WTC11 (cell line): Measurements from ENCODE around the gene MDH2. TPM values are rescaled to one million over a fixed set of nuclear protein-coding genes. Genes with fewer than 3 reads are reported as not detected.

ENCODE experiments used
- ATAC-seq: fragments of 200-7000 bp; cut with Tn5 transposase; 2 replicates; pipeline ENCODE4 v1.10.0; 2021; ENCODE audit warnings: mild to moderate bottlenecking, moderate library complexity
- CTCF ChIA-PET: fragments of 300-600 bp; sonication (Branson Sonifier 250); formaldehyde crosslinking; loops from one replicate; lab custom pipeline; 2021; ENCODE audit warnings: antibody characterized with exemption; lab: Charles Lee
- POLR2A ChIA-PET: fragments of 350-600 bp; sonication (Branson Sonifier 250); formaldehyde crosslinking; loops from one replicate; lab custom pipeline; 2021; ENCODE audit warnings: antibody characterized with exemption; lab: Charles Lee
- DNase-seq: peaks from one replicate; pipeline ENCODE4 v3.0.0; 2021; ENCODE audit warnings: low spot score
- H3K27ac Mint-ChIP-seq: 2 replicates; pipeline ENCODE4 v1.8.0; 2021; ENCODE audit warnings: mixed read lengths
- H3K27me3 Mint-ChIP-seq: 2 replicates; pipeline ENCODE4 v1.8.0; 2021; ENCODE audit warnings: low read depth, mild to moderate bottlenecking, moderate library complexity, mixed read lengths
- H3K36me3 Mint-ChIP-seq: 2 replicates; pipeline ENCODE4 v1.8.0; 2021; ENCODE audit warnings: mixed read lengths
- H3K4me1 Mint-ChIP-seq: 2 replicates; pipeline ENCODE4 v1.8.0; 2022; ENCODE audit warnings: mixed read lengths
- H3K4me3 Mint-ChIP-seq: 2 replicates; pipeline ENCODE4 v1.8.0; 2021; ENCODE audit warnings: mild to moderate bottlenecking, moderate library complexity, mixed read lengths
- H3K9me3 Mint-ChIP-seq: 2 replicates; pipeline ENCODE4 v1.8.0; 2021; ENCODE audit warnings: mixed read lengths
- E2F4 ChIP-seq: sonication (generic); formaldehyde crosslinking; IDR thresholded peaks from 2 replicates; pipeline ENCODE4 v1.8.1; 2022; ENCODE audit warnings: low read depth, mild to moderate bottlenecking, moderate library complexity, missing genetic modification reagents, borderline replicate concordance
- FOXJ3 ChIP-seq: sonication (generic); formaldehyde crosslinking; IDR thresholded peaks from 2 replicates; pipeline ENCODE4 v1.9.0; 2021; ENCODE audit warnings: missing genetic modification reagents, mild to moderate bottlenecking, borderline replicate concordance
- FOXP1 ChIP-seq: sonication (generic); formaldehyde crosslinking; IDR thresholded peaks from 2 replicates; pipeline ENCODE4 v1.8.0; 2022; ENCODE audit warnings: missing genetic modification reagents, mild to moderate bottlenecking, moderate library complexity, borderline replicate concordance
- FOXP4 ChIP-seq: sonication (generic); formaldehyde crosslinking; IDR thresholded peaks from 2 replicates; pipeline ENCODE4 v1.8.0; 2022; ENCODE audit warnings: mild to moderate bottlenecking, missing genetic modification reagents
- IRF2 ChIP-seq: sonication (generic); formaldehyde crosslinking; IDR thresholded peaks from 2 replicates; pipeline ENCODE4 v1.8.0; 2022; ENCODE audit warnings: low read depth, missing genetic modification reagents, borderline replicate concordance
- MAX ChIP-seq: sonication (generic); formaldehyde crosslinking; IDR thresholded peaks from 2 replicates; pipeline ENCODE4 v1.8.0; 2022; ENCODE audit warnings: mild to moderate bottlenecking, missing genetic modification reagents
- ZNF416 ChIP-seq: fragments of 250-450 bp; sonication (Bioruptor Pico); IDR thresholded peaks from 2 replicates; pipeline ENCODE4 v1.9.0; 2021; ENCODE audit warnings: mild to moderate bottlenecking, inconsistent platforms
- total RNA-seq: library from RNA; stranded (reverse); gene quantifications from 3 replicates; pipeline ENCODE4 v1.2.3, GENCODE V29; 2021
- TF ChIP-seq, protein P1 (sequence below): sonication (generic); formaldehyde crosslinking; IDR thresholded peaks from 2 replicates; pipeline ENCODE4 v1.8.1; 2022; ENCODE audit warnings: mild to moderate bottlenecking, missing genetic modification reagents, moderate library complexity, borderline replicate concordance
- TF ChIP-seq, protein P2 (sequence below): sonication (generic); formaldehyde crosslinking; IDR thresholded peaks from 2 replicates; pipeline ENCODE4 v1.8.0; 2022; ENCODE audit warnings: missing genetic modification reagents
- TF ChIP-seq, protein P3 (sequence below): sonication (generic); formaldehyde crosslinking; IDR thresholded peaks from 2 replicates; pipeline ENCODE4 v1.8.0; 2023; ENCODE audit warnings: missing genetic modification reagents

Gene MDH2
- total RNA-seq, 1 experiment from 2014 or later: 333 TPM

GRCh38 chr7:76072243-76073148 lies 24.6 kb downstream of the MDH2 start:
- Mint-ChIP-seq H3K27ac (no peak overlapping the region), H3K4me3 (no peak overlapping the region), H3K36me3 (no peaks in the 10 kb centered on the region), H3K4me1 (peaks cover 3% of the 10 kb centered on the region; the same call in 1 of the 2 replicates), H3K27me3 (no peaks in the 10 kb centered on the region; the same call in 1 of the 2 replicates), H3K9me3 (no peaks in the 10 kb centered on the region)
- ChIA-PET CTCF (interaction anchor here (0.6 to 3.1 kb wide), 12 partner anchors 18 to 245 kb away, joined by 3 to 13 read pairs (median 5); partner anchors contain the start of genes MDH2 and STYXL1), POLR2A (interaction anchor here (0.5 kb wide), 1 partner anchor 124 kb away, joined by 3 read pairs; no protein-coding TSS in a partner anchor)
- ATAC-seq: no peak
- DNase-seq: peak; percentile 16
- TF ChIP-seq FOXJ3 (CRISPR knock-in tag) (no peak), FOXP1 (CRISPR knock-in tag) (no peak), IRF2 (CRISPR knock-in tag) (no peak), ZNF416 (CRISPR knock-in tag) (no peak)
- TF ChIP-seq, protein P1, sequence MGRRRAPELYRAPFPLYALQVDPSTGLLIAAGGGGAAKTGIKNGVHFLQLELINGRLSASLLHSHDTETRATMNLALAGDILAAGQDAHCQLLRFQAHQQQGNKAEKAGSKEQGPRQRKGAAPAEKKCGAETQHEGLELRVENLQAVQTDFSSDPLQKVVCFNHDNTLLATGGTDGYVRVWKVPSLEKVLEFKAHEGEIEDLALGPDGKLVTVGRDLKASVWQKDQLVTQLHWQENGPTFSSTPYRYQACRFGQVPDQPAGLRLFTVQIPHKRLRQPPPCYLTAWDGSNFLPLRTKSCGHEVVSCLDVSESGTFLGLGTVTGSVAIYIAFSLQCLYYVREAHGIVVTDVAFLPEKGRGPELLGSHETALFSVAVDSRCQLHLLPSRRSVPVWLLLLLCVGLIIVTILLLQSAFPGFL (CRISPR knock-in tag): no peak

DNA sequence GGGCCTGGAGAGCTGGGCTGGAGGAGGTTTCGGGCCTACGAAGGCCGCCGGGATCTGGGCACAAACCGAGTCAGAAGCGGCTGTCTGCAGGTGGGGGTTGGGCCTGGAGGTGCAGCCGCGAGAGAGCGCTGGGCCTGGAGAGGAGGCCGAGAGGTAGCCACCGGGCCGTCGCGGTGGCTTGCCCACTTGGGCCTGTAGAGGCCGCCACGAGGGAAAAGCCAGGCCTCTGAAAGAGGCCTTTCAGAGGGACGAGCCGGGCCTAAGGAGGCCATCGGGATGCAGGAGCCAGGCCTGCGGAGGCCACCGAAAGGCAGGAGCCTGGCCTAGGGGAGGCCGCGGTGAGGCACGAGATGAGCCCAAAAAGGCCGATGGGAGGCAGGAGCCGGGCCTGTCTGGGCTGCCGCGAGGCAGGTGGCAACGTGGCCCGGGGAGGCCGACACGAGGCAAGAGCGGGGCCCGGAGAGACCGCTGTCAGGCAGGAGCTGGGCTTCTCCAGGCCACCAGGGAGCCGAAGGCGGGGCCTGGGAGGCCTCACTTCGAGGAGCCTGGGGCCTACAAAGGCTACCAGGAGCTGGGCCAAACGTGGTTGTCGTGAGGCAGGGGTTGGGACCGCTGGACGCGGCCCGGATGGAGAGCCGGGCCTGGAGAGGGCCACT lies 25.6 kb downstream of the MDH2 start:
- H3K36me3 Mint-ChIP-seq: no peaks in the 10 kb centered on the region
- ATAC-seq (peak; percentile 79), DNase-seq (peak; percentile 76)
- no peaks in the 10 kb centered on the region; the same call in 1 of the 2 replicates for H3K27me3 Mint-ChIP-seq
- H3K9me3 Mint-ChIP-seq: no peaks in the 10 kb centered on the region
- H3K4me3 Mint-ChIP-seq: no peak overlapping the region
- ChIA-PET CTCF (interaction anchor here (0.5 to 3.1 kb wide), 22 partner anchors 9 to 244 kb away, joined by 3 to 13 read pairs (median 4); partner anchors contain the start of genes MDH2 and STYXL1), POLR2A (interaction anchor here (0.5 to 1.5 kb wide), 2 partner anchors 90 to 123 kb away, joined by 3 to 6 read pairs; no protein-coding TSS in a partner anchor)
- TF ChIP-seq E2F4: no peak
- TF ChIP-seq FOXP4 (CRISPR knock-in tag): no peak
- peak; percentile 69; the same call in 1 of the 2 replicates for TF ChIP-seq MAX (CRISPR knock-in tag)
- TF ChIP-seq, protein P2, sequence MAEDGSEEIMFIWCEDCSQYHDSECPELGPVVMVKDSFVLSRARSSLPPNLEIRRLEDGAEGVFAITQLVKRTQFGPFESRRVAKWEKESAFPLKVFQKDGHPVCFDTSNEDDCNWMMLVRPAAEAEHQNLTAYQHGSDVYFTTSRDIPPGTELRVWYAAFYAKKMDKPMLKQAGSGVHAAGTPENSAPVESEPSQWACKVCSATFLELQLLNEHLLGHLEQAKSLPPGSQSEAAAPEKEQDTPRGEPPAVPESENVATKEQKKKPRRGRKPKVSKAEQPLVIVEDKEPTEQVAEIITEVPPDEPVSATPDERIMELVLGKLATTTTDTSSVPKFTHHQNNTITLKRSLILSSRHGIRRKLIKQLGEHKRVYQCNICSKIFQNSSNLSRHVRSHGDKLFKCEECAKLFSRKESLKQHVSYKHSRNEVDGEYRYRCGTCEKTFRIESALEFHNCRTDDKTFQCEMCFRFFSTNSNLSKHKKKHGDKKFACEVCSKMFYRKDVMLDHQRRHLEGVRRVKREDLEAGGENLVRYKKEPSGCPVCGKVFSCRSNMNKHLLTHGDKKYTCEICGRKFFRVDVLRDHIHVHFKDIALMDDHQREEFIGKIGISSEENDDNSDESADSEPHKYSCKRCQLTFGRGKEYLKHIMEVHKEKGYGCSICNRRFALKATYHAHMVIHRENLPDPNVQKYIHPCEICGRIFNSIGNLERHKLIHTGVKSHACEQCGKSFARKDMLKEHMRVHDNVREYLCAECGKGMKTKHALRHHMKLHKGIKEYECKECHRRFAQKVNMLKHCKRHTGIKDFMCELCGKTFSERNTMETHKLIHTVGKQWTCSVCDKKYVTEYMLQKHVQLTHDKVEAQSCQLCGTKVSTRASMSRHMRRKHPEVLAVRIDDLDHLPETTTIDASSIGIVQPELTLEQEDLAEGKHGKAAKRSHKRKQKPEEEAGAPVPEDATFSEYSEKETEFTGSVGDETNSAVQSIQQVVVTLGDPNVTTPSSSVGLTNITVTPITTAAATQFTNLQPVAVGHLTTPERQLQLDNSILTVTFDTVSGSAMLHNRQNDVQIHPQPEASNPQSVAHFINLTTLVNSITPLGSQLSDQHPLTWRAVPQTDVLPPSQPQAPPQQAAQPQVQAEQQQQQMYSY (CRISPR knock-in tag): no peak
- TF ChIP-seq, protein P3, sequence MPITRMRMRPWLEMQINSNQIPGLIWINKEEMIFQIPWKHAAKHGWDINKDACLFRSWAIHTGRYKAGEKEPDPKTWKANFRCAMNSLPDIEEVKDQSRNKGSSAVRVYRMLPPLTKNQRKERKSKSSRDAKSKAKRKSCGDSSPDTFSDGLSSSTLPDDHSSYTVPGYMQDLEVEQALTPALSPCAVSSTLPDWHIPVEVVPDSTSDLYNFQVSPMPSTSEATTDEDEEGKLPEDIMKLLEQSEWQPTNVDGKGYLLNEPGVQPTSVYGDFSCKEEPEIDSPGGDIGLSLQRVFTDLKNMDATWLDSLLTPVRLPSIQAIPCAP (CRISPR knock-in tag): no peak
- H3K4me1 Mint-ChIP-seq: peaks cover 3% of the 10 kb centered on the region; the same call in 1 of the 2 replicates
- peak overlapping the region; percentile 82 for H3K27ac Mint-ChIP-seq
